ENCODE data around the gene CERS6.

CERS6 gene

DNA sequence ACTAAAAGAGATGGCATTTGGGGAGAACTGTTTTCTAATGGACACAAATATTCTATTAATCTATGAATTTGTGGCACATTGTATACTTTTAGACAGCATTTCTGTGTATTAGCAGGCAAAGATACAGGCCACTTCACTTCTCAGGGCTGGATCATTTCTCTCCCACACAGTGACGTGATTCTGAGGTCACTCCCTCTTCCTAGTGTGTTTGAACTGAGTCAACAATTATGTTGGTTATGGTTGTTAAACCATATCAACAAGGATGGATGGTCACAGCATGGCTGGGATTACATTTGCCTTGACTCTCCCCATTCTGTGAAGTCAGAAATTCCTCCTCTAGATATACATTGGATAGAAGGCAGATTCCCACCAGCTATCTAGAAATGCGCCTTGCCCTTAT is 358.0 kb downstream of the CERS6 start:
- DNase-seq, result no peak

DNA sequence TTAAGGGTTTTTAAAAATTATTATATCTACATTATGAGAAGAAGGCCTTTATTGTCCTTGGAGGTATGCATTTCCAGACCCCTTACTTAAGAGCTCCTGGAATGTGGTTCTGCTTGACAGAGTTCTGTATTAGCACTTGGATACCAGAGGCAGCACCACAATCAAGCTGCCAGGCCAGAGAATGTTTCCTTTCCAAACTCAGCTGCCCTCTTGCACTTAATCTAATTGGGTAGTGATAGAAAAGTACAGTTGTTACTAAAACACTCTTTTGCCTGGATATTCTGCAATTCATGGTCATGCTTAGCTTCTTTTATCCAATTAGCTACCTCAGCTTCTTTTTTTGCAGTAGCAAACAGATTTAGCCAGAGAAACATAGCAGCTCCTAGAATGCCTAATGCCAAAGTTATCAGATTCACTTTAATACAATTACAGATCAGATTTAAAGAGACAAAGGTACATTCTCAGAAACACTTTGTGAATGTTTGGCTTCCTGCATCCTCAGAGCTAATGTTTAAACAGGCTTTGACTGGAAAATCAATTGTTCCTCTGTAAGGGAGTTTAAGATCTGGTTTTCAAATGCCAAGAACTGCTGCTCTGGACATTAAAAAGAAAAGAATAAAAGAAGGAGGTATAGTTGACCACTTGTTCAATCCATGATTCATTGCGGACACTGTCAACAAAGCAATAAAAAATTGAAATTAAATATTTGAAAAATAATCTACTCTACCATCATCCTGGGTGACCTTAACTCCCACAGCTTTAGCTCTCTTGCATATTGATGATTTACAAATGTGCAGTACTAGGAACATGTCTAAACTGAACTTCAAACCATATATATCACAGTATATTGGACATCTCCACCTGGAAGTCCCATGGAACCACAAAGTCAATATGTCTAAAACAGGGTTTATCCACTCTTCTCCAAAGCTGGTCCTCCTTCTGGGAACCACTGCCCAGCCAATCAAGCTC is 359.2 kb downstream of the CERS6 start:
- DNase-seq, result no peak

DNA sequence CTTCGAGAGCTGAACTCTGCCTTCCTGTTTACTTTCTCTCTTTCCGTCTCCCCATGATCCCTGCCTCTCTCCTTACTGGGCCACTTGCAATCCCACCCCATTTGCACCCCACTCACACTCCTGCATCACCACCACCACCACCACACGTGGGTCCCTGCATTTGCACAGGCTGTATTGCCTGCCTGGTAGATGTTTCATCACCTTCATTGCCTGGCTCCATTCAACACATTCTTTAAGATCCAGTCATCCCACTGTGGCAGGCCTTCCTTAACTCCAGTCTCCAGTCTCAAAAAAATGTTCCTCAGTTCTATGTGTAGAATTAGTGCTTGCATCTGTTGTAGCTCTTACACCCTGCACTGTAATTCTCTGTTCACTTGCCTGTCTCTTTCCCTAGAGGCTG is 360.3 kb downstream of the CERS6 start:
- DNase-seq, result no peak

GRCh38 chr2:168819050-168819715 is 363.1 kb downstream of the CERS6 start:
- DNase-seq, result no peak

DNA sequence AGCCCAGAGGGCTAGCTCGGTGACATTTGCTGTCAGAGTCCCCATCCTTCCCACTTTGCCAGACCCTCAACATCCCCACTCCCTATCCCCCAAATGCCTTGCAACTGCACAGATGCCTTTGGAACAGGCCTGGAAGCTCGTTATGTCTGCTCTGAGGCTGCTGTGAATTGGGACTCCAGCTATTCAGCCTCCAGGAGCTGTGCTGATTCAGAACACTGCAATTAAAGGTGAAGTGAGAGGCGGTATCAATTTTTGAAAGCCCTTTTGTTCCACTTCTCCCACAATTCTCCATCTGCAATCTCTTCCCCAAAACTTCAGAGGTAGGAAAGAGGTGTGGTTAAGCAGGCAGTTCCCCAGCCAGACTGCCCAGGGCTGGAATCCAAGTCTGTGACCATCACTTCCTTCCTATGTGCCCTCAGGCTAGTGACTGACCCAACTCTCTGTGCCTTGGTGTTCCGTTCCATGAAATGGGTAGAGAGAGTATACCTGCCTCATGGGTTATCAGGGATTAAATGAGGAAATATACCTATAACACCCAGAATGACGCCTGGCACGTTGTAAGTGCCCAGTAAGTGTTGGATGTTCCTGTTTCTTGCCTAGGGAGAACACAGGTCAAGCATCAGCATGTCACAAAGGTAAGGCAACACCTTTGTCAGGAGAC is 363.9 kb downstream of the CERS6 start:
- no peak for DNase-seq

GRCh38 chr2:168821577-168821976 is 365.5 kb downstream of the CERS6 start:
- no peak for DNase-seq

DNA sequence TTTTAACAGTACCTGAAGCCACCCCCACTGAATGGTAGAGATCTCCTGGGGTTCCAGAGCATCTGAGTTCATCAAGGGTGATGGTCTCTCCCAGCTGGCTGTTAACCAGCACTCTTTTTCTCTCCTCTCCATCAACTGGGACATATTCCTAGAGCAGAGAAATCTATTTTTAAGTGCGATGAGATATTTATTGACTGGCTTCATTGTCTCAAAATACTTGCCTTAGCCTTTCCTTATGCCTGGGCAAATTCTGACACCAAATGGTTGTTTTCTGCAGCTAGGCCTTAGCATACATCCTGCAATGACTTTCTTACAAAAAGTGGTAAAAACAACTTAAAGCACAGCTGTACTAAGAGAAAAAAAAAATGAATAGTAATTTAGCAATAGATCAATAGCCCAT is 365.9 kb downstream of the CERS6 start:
- DNase-seq, result no peak
